Stimulated activated CD8-positive, alpha-beta memory T cell treated with anti-CD3 and anti-CD28 coated beads, Interleukin-15, amount 100 ng/mL, for 1 hour (primary cell): Measurements from ENCODE around the gene ASGR2.

Source experiments
- DNase-seq: peaks from one replicate; pipeline ENCODE4 v3.0.0-alpha.2; 2020; ENCODE audit warnings: low read depth

ASGR2 gene

DNA sequence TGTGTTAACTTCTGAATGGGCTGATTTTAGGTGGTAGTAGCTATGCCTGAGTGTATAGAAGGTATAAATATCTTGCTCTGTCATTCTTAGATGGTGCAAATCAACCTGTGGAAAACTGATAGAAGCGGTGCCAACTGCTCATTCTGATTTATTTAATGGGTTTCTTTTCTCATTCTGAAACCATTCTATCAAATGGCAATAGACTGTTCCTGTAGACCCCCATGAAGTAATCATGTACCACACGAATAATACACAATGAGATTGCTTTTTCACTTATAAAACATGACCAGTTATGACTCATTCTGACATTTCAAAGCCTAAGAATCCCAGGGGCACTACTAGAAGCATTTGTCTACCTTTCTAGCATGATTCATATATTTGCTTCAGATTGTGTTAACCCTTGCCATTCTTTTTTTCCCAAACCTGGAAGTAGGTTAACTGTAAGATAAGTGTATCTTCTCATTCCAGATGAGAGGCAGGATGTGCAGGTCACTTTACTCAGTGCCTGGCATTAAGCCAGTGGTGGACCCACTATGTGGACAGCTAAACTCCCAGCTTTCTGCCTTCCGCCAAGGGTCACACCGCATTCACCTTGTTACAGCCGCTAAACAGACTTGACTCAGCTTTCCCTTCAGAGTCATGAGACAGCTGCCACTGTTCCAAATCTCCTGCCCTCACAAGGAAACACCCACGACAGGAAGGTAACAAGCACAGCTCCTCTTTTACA is 54.3 kb downstream of the ASGR2 start:
- DNase-seq, result no peak

DNA sequence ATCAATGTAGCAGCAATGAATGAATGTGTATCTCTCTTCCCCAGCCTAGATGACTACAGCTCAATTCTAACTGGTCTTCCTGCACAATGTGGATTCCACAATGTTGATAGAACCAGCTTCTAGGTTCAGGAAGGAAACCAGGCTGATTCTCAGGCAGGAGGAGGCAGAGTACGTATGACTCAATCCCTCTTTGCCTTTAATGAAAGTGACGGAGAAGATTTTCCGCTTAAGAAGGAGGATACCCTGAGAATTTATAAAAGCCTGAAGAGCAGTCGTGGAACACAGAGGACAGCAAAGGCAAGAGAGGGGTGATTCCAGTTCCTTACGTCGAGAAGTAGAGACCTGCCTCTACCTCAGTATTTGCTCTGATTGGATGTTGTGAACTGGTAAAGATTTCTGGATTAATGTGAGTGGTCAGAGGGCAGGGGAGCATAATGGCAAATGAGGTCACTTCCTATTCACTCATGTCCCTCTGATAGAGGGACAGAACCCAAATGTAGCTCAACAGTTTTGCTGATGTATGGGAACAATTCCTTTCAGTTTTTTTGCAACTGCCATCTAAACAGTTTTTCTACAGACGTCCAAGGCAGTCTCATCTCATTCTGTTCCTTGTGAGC is 55.7 kb downstream of the ASGR2 start:
- DNase-seq, result no peak

DNA sequence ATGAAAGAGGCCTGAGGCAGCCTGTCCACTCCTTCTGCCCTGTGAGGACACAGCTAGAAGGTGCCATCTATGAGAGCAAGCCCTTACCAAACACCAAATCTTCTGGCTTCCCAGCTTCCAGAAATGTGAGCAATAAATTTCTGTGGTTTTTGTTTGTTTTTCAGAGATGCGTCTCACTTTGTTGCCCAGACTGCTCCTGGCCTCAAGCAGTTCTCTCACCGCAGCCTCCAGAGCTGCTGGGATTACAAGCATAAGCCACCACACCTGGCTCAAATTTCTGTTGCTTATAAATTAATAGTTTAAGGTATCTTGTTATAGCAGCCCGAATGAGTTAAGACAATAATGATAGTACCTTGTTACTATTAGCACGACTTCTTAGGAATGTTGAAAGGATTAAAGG is 58.2 kb downstream of the ASGR2 start:
- DNase-seq, result no peak
